AG04450 (cell line): Measurements from ENCODE around the gene JUN. TPM values are rescaled to one million over a fixed set of nuclear protein-coding genes. Genes with fewer than 3 reads are reported as not detected.

Source experiments
- CTCF ChIA-PET: fragments of 300-600, 350-600 bp; formaldehyde crosslinking; extraction: SDS; loops from one replicate; lab custom pipeline; 2022; ENCODE audit warnings: antibody characterized with exemption, inconsistent platforms; lab: Charles Lee
- POLR2A ChIA-PET: fragments of 350-600 bp; formaldehyde crosslinking; extraction: SDS; loops from one replicate; lab custom pipeline; 2021; ENCODE audit warnings: antibody characterized with exemption, inconsistent platforms; lab: Yijun Ruan, JAX
- DNase-seq: peaks from one replicate; pipeline ENCODE4 v3.0.0-alpha.2; 2011; ENCODE audit warnings: low read depth, low spot score
- H3K27ac ChIP-seq: one replicate; pipeline ENCODE4 v1.5.1; 2012; ENCODE audit warnings: low read depth, low read length, control low read depth
- H3K27me3 ChIP-seq: one replicate; pipeline ENCODE4 v1.6.0; 2012; ENCODE audit warnings: low read length; ENCODE audit not compliant: control insufficient read depth, insufficient read depth
- H3K4me3 ChIP-seq: 2 replicates; pipeline ENCODE4 v1.5.1; 2011; ENCODE audit warnings: mild to moderate bottlenecking, low read depth, low read length, control low read depth
- H3K9me3 ChIP-seq: 2 replicates; pipeline ENCODE4 v1.5.1; 2012; ENCODE audit warnings: low read length; ENCODE audit not compliant: control insufficient read depth, insufficient read depth
- polyA plus RNA-seq: library from polyadenylated mRNA; depleted of rRNA; stranded (reverse); fragments of >200 nt; gene quantifications from 2 replicates; pipeline ENCODE4 v1.2.3, GENCODE V29; 2011
- TF ChIP-seq, protein P1 (sequence below): IDR thresholded peaks from 2 replicates; pipeline ENCODE4 v1.5.1; 2011; ENCODE audit warnings: low read depth, low read length, control low read depth, inconsistent platforms

Gene JUN
- polyA plus RNA-seq, 1 experiment, result 48.7 TPM

DNA sequence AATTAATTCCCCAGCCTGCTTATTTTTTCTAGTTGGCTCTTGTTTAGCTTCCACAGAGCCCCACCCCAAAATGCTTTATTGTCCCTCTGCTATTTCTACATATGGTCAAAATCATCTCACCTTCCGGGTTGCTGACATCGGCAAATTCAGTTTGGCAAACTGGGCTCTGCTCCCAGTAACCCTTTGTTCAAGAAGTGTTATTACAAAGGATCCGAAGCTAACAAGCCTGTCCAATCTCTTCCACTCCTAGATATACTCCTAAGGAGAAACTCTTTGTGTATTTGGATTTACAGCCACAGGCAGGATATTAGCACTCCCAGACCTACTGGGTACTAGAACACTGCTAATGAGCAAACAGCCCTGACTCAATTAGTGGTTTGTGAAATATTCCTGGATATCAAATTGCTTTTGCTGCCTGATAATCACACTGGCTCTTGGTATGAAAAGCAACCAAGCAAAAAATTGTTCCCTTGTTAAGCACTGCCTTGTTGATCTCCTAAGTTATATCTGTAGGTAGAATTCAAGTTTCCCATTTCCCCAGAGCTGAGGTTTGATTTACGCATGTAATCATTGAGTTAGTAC is 4.0 kb downstream of the JUN start:
- Histone ChIP-seq H3K27ac (no peak overlapping the region), H3K27me3 (no peaks in the 10 kb centered on the region), H3K4me3 (peak overlapping the region; percentile 93), H3K9me3 (peaks cover 13% of the 10 kb centered on the region; the same call in 1 of the 2 replicates)
- DNase-seq, result no peak
- POLR2A ChIA-PET, result interaction anchor here (1.1 to 1.5 kb wide), 2 partner anchors 16 to 587 kb away, joined by 3 to 4 read pairs; no protein-coding TSS in a partner anchor
- TF ChIP-seq, protein P1, sequence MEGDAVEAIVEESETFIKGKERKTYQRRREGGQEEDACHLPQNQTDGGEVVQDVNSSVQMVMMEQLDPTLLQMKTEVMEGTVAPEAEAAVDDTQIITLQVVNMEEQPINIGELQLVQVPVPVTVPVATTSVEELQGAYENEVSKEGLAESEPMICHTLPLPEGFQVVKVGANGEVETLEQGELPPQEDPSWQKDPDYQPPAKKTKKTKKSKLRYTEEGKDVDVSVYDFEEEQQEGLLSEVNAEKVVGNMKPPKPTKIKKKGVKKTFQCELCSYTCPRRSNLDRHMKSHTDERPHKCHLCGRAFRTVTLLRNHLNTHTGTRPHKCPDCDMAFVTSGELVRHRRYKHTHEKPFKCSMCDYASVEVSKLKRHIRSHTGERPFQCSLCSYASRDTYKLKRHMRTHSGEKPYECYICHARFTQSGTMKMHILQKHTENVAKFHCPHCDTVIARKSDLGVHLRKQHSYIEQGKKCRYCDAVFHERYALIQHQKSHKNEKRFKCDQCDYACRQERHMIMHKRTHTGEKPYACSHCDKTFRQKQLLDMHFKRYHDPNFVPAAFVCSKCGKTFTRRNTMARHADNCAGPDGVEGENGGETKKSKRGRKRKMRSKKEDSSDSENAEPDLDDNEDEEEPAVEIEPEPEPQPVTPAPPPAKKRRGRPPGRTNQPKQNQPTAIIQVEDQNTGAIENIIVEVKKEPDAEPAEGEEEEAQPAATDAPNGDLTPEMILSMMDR, result no peak
- CTCF ChIA-PET, result interaction anchor here (0.6 to 1.3 kb wide), 6 partner anchors 10 to 919 kb away, joined by 3 to 5 read pairs (median 3); no protein-coding TSS in a partner anchor

DNA sequence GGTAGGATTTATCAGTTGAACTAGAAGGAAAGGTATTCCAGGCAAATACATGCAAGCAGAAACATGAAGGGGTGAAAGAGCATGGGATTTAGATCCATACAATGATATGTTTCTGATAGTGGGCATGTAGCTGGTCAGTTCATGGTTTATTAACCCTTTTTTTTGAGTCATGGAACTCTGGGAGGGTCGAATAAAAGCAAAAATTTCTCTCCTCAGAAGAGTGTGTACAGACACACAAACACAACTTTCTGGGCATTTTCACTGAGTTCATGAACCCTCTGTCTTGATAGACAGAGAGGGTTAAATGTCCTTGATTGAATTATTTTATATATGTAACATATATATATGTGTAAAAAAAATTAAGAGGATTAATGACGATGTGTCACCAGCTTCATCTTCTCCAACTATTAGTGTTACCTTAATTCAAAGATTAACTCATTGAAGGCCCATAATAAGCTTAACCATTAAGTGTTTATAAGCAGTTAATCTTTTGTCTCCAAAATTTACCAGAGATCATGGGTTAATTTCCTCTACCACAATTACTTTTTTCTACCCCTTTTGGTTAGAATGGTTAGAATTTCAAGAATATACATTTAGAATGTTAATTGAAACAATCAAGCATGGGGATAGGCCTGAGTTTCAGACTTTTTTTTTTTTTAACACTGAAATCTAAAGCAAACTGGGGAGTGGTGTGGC is 4.6 kb downstream of the JUN start:
- Histone ChIP-seq H3K27ac (no peak overlapping the region), H3K27me3 (no peaks in the 10 kb centered on the region), H3K4me3 (peak overlapping the region; percentile 93; the same call in 1 of the 2 replicates), H3K9me3 (peaks cover 13% of the 10 kb centered on the region; the same call in 1 of the 2 replicates)
- TF ChIP-seq, protein P1, result no peak
- ChIA-PET POLR2A (interaction anchor here (0.7 to 1.5 kb wide), 2 partner anchors 15 to 356 kb away, joined by 3 to 4 read pairs; no protein-coding TSS in a partner anchor), CTCF (interaction anchor here (0.7 to 1.5 kb wide), 4 partner anchors 11 to 920 kb away, joined by 3 to 10 read pairs (median 4); no protein-coding TSS in a partner anchor)
- DNase-seq, result no peak

DNA sequence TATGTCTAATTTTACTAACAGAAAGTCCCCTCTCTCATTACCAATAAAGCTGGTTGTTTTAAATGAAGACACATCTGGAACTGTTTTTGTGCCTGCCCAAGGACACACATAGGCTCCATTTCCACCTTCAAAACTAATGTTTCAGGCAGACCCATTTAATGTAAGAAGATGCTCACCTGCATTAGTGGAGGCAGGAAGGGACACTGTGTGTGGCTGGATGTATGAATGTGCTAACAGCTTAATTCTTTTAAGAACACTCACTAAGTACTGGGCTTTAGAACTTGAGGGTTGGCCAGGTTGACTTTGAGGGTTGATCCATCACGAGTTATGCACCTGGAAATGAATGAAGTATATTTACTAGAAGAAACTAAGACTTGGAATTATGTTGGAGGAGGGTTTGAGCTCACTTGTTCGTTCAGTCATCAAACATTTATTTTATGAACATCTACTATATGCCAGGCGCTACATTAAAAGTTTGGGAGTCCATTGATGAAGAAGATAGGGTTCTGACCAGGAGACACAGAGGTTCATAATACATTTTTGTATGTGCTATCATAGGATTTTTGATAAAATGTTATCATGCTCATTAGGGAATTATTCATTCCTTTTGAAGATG is 5.4 kb downstream of the JUN start:
- H3K4me3 ChIP-seq, result no peak overlapping the region
- DNase-seq, result no peak
- ChIA-PET CTCF (interaction anchor here (1.3 to 1.5 kb wide), 3 partner anchors 10 to 920 kb away, joined by 3 to 10 read pairs (median 3); no protein-coding TSS in a partner anchor), POLR2A (interaction anchor here (1.5 kb wide), 1 partner anchor 14 kb away, joined by 4 read pairs; no protein-coding TSS in a partner anchor)
- no peak overlapping the region for H3K27ac ChIP-seq
- H3K9me3 ChIP-seq, result peaks cover 10% of the 10 kb centered on the region; the same call in 1 of the 2 replicates
- no peaks in the 10 kb centered on the region for H3K27me3 ChIP-seq
- TF ChIP-seq, protein P1, result no peak

DNA sequence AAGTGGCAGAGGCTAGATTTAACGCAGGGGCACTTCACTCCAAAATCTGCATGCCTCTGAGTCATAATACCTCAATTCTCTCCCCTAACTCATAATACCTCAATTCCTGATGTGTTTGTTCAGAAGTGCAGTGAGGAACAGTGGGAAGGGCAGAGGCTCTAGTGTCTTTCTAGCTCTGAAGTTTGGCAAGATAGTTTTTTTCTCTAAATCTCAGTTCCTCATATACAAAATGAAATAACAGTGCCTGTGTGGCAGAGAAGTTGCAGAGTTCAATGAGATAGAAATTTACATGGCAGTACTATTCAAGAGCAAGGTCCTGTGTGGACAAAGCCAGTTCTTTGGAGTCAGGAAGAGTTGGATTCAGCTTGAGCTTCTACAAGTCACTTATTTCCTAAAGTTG is 9.8 kb downstream of the JUN start:
- ChIA-PET POLR2A (interaction anchor here (0.6 to 2.2 kb wide), 3 partner anchors 9 to 967 kb away, joined by 4 to 14 read pairs (median 5); partner anchors contain the start of gene JUN), CTCF (interaction anchor here (1.7 to 1.8 kb wide), 2 partner anchors 11 to 925 kb away, joined by 6 to 8 read pairs; no protein-coding TSS in a partner anchor)
- no peaks in the 10 kb centered on the region for H3K27me3 ChIP-seq
- DNase-seq, result no peak
- H3K4me3 ChIP-seq, result no peak overlapping the region
- TF ChIP-seq, protein P1, result no peak
- no peak overlapping the region for H3K27ac ChIP-seq
- H3K9me3 ChIP-seq, result no peaks in the 10 kb centered on the region
